NCI-H1092 treated with DMSO at 0.1 percent for 48 hours (cell line): ENCODE results near the gene IGSF3.

ENCODE experiments used
- DNase-seq: peaks from one replicate; lab custom pipeline; 2025; lab: John Stamatoyannopoulos, UW

The IGSF3 gene

DNA sequence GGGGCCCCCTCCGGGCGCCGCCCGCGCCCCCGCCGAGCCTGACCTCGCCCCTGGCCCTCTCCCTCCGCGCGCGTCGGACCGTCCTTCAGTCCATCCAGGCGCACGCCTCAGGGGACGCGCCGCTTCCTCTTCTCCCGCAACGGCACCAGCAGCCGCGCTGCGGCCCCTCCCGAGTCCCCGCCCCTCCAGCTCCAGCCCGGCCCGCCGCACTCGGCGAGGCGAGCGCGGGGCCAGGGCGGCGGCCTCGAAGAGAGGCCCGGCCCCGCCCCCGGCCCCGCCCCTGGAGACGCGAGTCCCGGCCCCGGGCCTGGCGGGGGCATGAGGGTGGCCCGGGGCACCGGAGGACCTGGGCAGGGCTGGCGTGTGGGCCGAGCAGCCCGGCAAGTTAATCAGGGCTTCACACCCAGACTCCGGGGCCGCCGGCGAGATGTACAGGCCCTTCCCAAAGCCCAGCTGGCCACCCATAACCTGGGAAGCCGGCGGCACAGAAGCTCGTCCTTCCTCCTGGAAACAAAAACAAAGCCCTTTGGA is at the start of gene IGSF3:
TSS of gene IGSF3 (minus strand) at position 159 of the 531 bp plus-strand sequence. CDS start 1,407 bp downstream, outside the sequence.
- DNase-seq = peak; percentile 58

DNA sequence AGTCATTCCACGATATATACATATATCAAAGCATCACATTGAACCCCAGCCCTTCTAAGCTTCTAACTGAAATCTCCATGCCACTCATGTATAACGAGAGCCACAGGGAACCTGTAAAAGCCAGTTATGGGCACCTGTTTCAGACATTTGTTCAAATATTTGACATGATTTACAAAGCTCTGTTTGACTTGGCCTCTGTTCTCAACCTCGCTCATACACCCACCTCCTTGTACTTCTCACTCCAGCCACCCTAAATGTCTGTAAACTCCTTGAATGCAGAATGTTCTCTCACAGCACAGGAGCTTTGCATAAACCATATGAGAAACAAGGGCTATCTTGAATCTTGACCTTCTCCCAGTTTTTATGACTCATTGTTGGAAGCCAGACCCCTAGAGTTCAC is 49.8 kb upstream of the IGSF3 start:
- DNase-seq = peak; percentile 32

DNA sequence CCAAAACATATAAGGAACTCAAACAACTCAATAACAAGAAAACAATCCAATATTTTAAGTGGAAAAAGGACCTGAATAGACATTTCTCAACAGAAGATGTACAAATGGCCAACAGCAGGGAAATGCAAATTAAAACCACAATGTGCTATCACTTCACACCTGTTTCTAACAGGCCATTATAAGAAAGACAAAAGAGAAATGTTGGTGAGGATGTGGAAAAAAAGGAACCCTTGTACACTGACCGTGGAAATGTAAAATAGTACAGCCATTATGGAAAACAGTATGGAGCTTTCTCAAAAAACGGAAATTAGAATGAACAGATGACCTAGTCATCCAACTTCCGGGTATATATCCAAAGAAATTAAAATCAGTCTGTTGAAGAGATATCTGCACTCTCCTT is 48.9 kb upstream of the IGSF3 start:
- no peak for DNase-seq

DNA sequence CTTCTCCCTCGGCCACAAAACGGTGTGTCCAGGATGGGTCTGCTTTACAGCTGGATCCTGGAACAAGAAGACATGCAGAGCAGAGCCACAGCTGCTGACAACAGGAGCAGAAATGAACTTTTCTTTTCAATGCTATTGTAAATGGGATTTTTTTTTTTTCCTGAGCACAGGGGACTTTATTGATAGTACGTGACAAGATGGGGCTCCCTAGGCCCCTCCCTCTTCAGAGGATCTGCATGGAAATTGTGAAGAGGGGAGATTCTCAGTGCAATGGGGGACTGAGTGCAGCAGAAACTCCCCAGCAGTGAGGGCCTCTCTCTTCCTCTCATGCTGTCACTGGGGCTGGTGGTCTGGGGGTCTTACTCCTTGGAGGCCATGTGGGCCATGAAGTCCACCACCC is 45.9 kb upstream of the IGSF3 start:
- DNase-seq = no peak

DNA sequence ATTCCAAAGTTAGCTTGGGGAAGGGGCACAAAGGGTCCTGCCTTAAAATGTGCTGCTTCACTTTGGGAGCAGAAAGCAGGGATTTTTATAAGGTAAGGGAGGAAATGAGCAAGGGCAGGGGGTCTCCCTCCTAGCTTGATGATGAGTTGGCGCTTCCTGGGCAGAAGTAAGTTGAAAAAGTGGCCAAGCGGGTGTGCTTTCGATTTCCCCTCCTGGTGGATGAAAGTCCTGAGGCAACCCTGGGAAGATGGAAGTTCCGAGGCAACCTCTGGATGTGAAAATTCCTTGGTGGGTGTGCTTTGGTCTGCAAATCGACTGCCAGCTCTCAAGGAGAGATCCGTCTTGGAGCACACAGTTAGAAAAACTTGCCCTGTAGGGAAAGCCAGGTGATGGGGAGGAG is 45.0 kb upstream of the IGSF3 start:
- DNase-seq = no peak

DNA sequence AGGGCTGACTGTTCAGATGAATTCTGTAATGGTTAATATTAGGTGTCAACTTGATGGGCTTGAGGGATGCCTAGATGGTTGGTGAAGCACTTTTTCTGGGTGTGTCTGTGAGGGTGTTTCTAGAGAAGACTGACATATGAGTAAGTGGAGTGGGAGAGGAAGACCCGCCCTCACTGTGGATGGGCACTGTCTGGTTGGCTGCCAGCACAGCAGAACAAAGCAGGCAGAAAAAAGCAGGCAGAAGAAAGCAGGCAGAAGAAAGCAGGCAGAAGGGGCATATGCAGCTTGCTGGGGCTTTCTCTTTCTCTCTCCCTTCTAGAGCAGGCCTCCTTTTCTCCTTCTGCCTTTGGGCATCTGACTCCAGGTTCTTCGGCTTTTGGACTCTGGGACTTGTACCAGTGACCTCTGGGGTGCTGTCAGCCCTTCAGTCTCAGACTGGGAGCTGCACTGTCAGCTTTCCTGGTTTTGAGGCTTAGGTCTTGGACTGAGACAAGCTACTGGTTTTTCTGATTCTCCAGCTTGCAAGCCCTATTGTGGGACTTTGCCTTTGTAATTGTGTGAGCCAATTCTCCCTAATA is 43.8 kb upstream of the IGSF3 start:
- peak; percentile 78 for DNase-seq

DNA sequence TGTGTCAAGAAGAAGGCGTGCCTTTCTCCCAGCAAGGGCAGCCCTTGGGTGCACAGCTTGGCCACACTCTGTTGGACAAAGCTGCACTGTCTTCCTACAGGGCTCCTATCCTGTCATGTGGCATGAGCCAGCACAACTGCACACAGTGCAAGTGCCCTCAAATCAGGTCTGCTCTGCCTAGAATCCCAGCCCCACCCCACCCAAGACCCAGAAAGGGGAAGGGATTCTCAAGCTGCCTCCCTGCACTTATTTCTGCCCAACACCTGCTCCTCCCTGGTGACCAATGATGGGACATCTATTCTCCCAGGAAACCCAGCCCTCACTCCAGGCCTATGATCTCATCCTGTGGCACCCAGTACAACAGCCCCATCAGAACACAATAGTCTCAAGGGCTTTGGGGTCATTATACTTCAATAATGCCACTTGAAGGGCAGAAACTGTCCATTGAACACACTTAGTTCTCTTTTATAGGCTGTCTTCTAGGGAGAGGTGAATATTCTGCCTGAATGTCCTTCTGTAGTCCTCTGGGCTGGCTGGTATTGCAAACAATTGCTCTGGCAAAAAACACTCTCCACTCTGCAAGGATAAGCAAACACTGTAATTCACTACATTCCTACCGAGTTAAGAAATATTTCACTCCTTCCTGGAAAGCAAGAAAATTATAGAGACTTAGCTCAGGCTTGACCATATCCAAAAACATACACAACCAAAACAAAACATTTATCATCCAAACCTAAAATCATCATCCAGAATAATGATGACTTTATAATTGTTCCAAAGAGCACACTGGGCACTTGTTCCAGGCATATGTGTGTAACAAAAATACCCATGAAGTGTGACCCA is 43.1 kb upstream of the IGSF3 start:
- peak; percentile 67 for DNase-seq

DNA sequence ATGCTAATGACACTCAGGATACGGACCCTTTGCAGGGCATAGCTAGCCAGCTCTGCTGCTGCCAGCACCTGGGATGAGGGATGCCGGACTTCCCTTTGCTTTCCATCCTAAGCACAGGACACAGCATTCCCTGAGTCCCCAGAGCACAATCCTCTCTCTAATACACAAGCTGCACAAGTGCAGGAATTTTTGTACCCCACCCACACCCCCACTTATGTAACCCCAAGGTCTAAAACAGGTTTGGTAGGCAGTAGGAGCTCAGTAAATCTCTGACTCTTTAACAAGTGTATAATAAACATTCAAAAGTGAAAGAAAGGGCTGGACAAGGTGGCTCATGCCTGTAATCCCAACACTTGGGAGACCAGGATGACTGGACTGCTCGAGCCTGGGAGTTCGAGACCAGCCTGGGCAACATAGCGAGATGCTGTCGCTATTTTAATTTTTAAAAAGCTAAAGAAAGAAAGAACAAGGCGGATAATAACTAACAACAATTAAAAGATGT is 42.2 kb upstream of the IGSF3 start:
- DNase-seq = no peak

DNA sequence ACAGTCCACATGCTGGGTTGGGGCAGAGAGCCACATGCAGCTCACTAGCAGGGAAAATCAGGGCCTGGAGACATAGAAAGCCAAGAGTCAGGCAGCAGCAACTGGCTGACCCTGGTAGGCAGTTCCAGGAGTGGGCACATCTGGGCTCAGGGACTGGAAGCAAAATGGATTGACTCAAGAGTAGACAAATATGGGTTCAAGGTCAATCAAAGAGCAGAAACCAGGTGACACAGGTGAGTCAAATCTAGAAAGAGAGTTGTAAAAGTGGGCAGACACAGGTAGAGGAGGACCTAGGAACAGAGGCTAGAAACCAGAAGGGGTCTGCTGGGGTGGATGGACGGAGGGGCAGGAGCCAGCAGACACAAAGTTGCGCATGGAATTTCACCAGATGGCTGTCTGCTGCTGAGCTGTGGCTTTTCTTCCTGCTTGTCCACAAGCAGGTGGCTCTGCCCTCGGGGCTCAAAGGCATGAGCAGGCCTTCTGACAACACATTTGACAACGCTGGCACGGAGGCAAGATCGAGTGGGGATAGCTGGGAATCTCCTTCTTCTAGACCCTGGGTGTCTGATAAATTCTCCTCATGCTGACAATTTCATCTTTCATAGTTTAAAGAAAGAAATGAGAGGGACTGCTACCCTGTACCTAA is 40.8 kb upstream of the IGSF3 start:
- DNase-seq = no peak

DNA sequence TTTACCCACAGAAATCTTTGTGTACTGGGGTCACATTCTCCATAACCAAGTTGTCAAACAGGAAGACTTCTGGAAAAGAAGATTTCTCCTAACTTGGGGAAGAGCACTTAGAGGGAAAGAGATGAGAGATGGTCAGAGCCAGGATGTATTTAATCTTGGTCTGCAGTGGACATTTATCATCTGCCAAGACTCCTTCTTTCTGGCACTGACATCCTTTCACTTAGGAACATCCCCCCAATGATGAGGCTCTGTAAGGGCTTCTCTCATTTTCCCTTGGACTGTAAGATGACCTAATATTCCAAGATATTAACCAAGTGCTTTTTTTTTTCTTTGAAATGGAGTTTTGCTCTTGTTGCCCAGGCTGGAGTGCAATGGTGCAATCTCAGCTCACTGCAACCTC is 39.3 kb upstream of the IGSF3 start:
- no peak for DNase-seq

DNA sequence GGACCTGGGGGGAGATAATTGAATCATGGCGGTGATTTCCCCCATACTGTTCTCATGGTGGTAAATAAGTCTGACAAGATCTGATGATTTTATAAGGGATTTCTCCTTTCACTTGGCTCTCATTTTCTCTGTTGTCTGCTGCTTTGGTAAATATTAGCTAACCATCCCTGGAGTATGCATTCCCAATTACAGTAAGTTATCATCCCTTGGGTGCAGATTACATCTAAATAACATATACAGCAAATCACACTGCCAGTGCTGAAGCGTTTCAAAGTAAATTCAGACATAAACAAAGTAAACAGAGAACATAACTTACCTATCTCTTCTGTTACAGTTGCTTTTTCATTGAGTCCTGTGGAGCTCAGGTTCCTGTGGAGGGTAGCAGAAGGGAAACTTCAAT is 38.6 kb upstream of the IGSF3 start:
- DNase-seq = no peak

DNA sequence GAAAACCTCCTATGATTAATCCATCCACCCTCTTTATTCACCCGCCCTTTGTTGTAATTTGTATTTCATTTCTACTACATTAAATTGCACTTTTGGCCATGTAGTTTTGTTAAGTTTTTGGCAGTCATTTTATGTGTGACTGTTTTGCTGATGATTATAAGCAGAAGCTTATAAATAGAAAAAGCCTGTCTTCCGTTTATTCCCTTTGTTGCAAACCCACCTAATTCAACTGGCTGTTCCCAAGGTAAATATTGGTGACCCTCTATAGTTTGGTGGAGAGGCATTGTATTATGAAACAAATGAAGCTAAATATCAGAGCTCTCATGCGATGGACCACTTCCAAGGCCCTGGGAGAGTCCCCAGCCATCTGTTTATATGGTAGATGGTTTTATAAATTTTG is 36.7 kb upstream of the IGSF3 start:
- peak; percentile 45 for DNase-seq

DNA sequence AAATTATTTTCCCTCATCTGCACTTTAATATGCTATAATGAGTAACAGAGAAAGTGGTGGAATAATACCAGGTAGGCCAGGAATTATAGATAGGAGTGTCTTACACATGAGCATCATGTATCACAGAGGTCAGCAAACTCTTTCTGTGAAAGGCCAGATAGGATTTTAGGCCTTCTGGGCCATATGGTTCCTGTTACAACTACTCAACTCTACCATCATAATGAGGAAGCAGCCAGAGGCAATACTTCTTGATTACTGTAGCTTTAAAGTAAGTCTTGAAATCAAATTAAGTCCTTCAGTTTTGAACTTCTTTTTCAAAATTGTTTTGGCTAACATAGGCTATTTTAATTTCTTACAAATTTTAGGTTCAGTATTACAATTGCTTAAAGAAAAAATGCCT is 32.1 kb upstream of the IGSF3 start:
- no peak for DNase-seq

DNA sequence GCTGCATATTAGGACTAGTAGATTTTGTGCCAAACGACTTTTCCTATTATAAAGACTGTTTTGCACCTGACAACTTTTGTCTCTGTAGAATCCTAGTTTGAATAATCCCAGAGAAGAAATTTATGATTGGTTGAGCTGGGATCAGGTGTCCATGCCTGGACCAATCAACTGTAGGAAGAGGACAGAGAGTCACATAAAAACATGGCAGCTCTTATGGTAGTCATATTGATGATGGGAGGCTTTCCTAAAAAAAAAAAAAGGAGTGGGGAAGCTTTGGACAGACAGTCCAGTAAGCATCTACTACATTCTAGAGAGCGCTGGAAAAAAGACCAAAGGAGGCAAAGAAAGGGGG is 30.7 kb upstream of the IGSF3 start:
- DNase-seq = no peak

DNA sequence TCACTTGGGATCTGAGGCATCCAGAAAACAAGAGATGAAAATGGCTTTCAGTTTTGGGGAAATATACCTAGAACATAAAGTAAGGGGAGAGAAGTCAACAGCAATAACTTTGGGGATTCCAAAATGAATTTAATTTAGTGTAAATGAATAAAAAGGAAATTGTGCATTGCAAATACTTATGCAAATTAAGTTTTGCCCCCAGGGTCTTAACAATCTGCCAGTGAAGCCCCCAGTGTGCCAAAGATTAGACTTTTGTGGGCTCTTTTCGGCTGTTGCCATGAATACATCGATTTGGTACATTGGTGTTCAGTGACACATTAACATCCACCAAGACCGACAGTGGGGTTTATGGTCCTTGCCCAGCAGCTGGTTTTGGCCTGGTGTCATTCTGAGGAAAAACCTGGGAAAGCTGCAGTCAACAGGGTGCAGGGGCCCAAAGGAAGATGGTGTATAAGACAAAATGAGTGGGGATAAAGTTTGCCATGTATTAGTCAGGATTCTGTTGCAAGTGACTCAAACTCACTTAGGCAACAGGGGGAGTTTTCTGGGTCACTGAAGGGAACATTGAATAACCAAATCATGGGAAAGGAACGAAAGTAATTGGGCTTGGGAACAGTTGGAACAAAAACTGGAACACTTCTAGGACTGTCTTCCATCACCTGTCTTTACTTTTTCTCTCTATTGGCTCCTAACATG is 30.2 kb upstream of the IGSF3 start:
- no peak for DNase-seq

DNA sequence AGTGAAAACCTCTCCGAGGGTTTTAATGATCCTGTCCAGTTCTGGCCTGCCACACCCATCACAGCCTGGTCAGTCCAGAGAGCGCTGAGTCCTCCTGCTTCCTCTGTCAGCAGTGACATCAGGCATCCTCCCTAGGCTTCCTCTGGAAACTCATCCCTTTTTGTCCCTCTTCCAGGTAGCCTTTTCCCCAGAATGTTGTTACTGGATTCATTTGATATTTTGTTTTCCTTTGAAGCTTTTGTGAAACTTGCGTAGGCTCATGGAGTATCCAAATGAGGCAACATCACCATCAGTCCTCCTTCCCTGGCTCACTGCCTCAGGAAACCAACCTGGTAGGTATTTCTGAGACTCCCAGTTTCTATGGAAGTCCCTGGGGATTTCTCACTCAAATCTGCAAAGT is 27.0 kb upstream of the IGSF3 start:
- DNase-seq = no peak

DNA sequence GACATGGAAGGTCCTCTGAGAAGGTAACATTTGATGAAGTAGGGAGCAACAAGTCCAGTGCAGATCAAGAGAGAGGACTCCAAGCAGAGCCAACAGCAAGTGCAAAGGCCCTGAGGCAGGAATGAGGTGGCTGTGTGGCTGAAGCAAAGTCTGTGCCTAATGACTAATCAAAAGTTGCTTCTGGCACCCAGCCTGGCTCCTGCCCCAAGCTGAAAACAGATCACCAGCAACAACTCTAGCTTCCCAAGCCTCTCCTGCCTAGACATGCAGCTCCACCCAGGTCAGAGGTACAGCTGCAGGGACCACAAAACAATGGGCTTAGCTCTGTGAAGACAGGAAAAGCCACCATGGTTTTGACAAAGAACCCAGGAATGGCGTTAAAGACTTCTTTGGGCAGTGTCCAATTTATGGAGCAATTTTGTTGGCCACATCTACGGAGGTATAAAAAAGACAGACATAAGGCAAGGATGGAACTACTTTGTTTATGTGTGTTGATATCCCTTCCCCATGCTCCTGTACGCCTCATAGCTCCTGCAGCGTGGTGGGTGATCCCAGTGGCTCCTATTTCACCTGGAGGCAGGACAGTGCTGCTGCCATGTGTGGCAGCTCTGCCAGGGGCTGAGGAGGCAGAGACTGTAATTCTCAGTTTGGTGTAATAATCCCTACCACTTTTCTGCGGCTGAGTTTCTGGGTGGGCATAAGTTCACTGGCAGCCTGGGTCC is 26.4 kb upstream of the IGSF3 start:
- no peak for DNase-seq

DNA sequence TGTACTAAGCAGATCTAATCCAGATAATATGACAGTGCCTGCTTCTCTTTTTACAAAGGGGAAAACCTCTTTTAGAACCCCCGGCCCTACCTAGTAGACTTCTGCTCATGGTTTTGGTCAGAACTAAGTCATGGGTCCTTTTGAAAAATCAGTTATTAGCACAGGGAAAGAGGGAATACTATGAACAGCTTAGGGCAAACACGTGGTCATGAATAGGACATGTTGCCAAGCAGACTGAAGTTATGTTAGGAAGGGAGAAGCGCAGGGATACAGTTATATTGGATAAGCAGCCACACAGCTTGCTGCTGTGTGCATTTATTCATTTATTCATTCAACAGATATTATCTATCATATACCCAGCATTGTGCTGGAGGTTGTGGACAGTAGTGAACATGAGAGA is 25.3 kb upstream of the IGSF3 start:
- DNase-seq = no peak

DNA sequence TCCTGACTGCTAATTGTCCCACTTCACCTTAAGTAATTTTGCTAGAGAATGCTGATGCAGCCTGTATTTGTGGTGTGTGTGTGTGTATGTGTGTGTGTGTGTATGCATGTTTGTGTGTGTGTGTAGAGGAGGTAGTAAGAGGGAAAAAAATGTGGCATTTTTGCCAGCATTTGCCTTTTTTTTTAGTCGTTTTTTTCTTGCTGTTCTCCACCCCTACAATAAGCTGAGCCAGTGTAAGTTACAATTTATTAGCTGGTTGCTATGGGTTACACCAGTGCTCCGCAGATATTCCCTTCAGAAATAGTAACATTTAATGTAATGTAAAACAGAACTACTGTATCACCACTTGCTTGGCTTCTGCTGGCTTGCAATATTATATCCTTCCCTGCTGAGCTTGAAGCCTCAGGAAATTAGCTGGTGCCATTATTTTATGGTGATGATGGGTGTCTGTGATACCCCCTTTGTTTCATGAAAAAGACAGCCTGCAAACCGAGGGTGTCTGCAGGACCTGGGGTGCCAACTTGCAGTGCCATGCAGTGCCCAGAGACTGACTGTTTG is 23.4 kb upstream of the IGSF3 start:
- DNase-seq = no peak

DNA sequence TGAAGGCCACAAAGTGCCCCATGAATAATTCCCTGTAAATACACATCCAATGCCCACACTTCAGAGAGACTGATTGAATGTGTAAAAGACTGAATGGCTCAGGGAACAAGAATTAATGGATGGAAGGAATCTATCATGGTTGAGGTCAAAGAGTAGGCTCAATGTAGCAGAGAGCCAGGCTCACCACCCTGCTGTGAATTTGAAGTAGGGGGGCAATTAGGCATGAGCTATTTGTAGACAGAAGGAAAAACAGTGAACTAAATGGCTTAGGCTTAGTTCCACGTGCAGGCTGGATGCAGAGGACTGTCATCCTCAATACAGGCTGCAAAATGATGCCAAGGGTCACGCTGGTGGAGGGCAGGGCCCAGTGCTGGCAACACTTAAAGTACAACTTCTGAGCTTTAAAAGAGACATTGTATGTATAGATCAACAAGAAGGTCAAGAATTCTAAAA is 22.9 kb upstream of the IGSF3 start:
- no peak for DNase-seq

DNA sequence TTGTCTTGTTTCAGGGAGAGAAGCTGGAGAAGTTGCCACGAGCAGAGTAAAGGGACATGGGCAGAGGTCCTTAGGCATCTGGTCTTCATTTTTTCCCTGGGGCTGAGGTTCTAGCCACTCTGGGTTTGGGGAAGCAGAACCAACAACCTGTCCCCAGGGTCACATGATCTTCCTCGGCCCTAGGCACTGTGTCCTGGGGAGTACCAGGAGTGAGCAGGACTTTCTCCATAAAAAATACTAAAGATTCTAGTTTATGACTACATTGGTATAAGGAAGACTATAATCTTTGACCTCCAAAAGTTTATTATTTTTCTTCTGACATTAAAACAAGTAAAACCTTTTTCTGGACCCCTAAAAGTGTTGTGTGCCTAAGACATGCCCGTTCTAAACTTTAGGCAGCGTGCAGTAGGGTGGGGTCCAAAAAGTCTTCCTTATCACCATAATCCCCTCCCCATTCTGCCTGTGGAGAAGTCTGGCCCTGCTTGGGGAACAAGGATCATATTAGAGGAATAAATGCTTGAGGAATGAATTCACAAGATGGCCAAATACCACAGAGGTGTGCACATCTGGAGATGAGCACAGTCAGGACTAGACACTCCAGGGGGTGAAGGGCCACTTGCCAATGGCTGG is 19.3 kb upstream of the IGSF3 start:
- DNase-seq = no peak
